SJCRH30 (cell line): ENCODE data around the gene MIPEP. TPM values are rescaled to one million over a fixed set of nuclear protein-coding genes. Genes with fewer than 3 reads are reported as not detected.

Experiments used
- DNase-seq, 2 experiments: peaks; one replicate each; pipeline ENCODE4 v3.0.0-alpha.2; 2015 to 2020
- H3K27ac ChIP-seq: fragments of 250-450 bp; sonication (Bioruptor Pico); 2 replicates; pipeline ENCODE4 v1.5.1; 2020; ENCODE audit warnings: mild to moderate bottlenecking, moderate library complexity
- H3K27me3 ChIP-seq: fragments of 250-450 bp; sonication (Bioruptor Pico); 2 replicates; pipeline ENCODE4 v1.5.1; 2020; ENCODE audit warnings: mild to moderate bottlenecking, moderate library complexity
- H3K36me3 ChIP-seq: fragments of 250-450 bp; sonication (Bioruptor Pico); 2 replicates; pipeline ENCODE4 v1.5.1; 2020; ENCODE audit warnings: mild to moderate bottlenecking, moderate library complexity
- H3K4me1 ChIP-seq: fragments of 250-450 bp; sonication (Bioruptor Pico); 2 replicates; pipeline ENCODE4 v1.5.1; 2020; ENCODE audit warnings: mild to moderate bottlenecking, moderate library complexity
- H3K4me3 ChIP-seq: fragments of 250-450 bp; sonication (Bioruptor Pico); 2 replicates; pipeline ENCODE4 v1.5.1; 2020; ENCODE audit warnings: mild to moderate bottlenecking, moderate library complexity
- H3K9me3 ChIP-seq: fragments of 250-450 bp; sonication (Bioruptor Pico); replicated peaks from 2 replicates; pipeline ENCODE4 v1.5.1; 2020; ENCODE audit warnings: mild to moderate bottlenecking, moderate library complexity
- total RNA-seq: library from RNA; depleted of rRNA; stranded (reverse); fragments of >200 nt; shearing (Covaris generic); gene quantifications from 2 replicates; pipeline ENCODE4 v1.2.3, GENCODE V29; 2014

MIPEP gene
- total RNA-seq, 1 experiment from 2014 or later = 18.0 TPM

GRCh38 chr13:23817830-23818229, 71.4 kb downstream of the MIPEP start:
- no peaks in the 10 kb centered on the region for H3K9me3 ChIP-seq
- no peak overlapping the region for H3K27ac ChIP-seq
- H3K4me1 ChIP-seq = no peaks in the 10 kb centered on the region
- no peak for DNase-seq
- no peak overlapping the region for H3K4me3 ChIP-seq
- peaks cover 4% of the 10 kb centered on the region; the same call in 1 of the 2 replicates for H3K36me3 ChIP-seq
- H3K27me3 ChIP-seq = no peaks in the 10 kb centered on the region

GRCh38 chr13:23817136-23817535, 72.1 kb downstream of the MIPEP start:
- H3K36me3 ChIP-seq = peaks cover 4% of the 10 kb centered on the region; the same call in 1 of the 2 replicates
- H3K4me3 ChIP-seq = no peak overlapping the region
- no peaks in the 10 kb centered on the region for H3K27me3 ChIP-seq
- no peaks in the 10 kb centered on the region for H3K4me1 ChIP-seq
- DNase-seq = no peak
- no peak overlapping the region for H3K27ac ChIP-seq
- no peaks in the 10 kb centered on the region for H3K9me3 ChIP-seq

GRCh38 chr13:23813635-23814034, 75.6 kb downstream of the MIPEP start:
- Histone ChIP-seq H3K4me1 (peaks cover 8% of the 10 kb centered on the region), H3K27me3 (no peaks in the 10 kb centered on the region), H3K27ac (no peak overlapping the region), H3K9me3 (no peaks in the 10 kb centered on the region), H3K36me3 (peaks cover under 1% of the 10 kb centered on the region; the same call in 1 of the 2 replicates), H3K4me3 (no peak overlapping the region)
- DNase-seq = no peak

GRCh38 chr13:23811366-23812062, 77.7 kb downstream of the MIPEP start:
- H3K27me3 ChIP-seq = no peaks in the 10 kb centered on the region
- no peak overlapping the region for H3K27ac ChIP-seq
- H3K9me3 ChIP-seq = no peaks in the 10 kb centered on the region
- no peak for DNase-seq
- no peak overlapping the region for H3K4me3 ChIP-seq
- H3K4me1 ChIP-seq = peaks cover 27% of the 10 kb centered on the region
- H3K36me3 ChIP-seq = no peaks in the 10 kb centered on the region

GRCh38 chr13:23810685-23811240, 78.4 kb downstream of the MIPEP start:
- Histone ChIP-seq H3K27me3 (no peaks in the 10 kb centered on the region), H3K9me3 (no peaks in the 10 kb centered on the region), H3K27ac (no peak overlapping the region), H3K4me3 (no peak overlapping the region), H3K4me1 (peaks cover 34% of the 10 kb centered on the region), H3K36me3 (no peaks in the 10 kb centered on the region)
- DNase-seq = no peak

GRCh38 chr13:23808803-23809202, 80.4 kb downstream of the MIPEP start:
- Histone ChIP-seq H3K36me3 (no peaks in the 10 kb centered on the region), H3K27me3 (no peaks in the 10 kb centered on the region), H3K4me3 (no peak overlapping the region), H3K27ac (no peak overlapping the region), H3K9me3 (no peaks in the 10 kb centered on the region), H3K4me1 (peaks cover 40% of the 10 kb centered on the region)
- DNase-seq = no peak

- Histone ChIP-seq H3K9me3 (no peaks in the 10 kb centered on the region), H3K4me1 (peaks cover 40% of the 10 kb centered on the region), H3K36me3 (no peaks in the 10 kb centered on the region), H3K27me3 (no peaks in the 10 kb centered on the region), H3K4me3 (no peak overlapping the region), H3K27ac (peak overlapping the region; percentile 64)
- DNase-seq = peak; percentile 75 to 89
Observed at GRCh38 chr13:23806874-23807526, 82.2 kb downstream of the MIPEP start.

- no peak overlapping the region for H3K4me3 ChIP-seq
Observed at GRCh38 chr13:23805821-23806220, 83.4 kb downstream of the MIPEP start.

GRCh38 chr13:23805122-23805521, 84.1 kb downstream of the MIPEP start:
- no peak overlapping the region for H3K27ac ChIP-seq
- H3K9me3 ChIP-seq = no peaks in the 10 kb centered on the region
- H3K4me3 ChIP-seq = no peak overlapping the region
- H3K36me3 ChIP-seq = no peaks in the 10 kb centered on the region
- DNase-seq = no peak
- H3K4me1 ChIP-seq = peaks cover 39% of the 10 kb centered on the region
- no peaks in the 10 kb centered on the region for H3K27me3 ChIP-seq

More at GRCh38 chr13:23805821-23806220, 83.4 kb downstream of the MIPEP start:
- Histone ChIP-seq H3K27ac (peak overlapping the region; percentile 64), H3K36me3 (no peaks in the 10 kb centered on the region), H3K9me3 (no peaks in the 10 kb centered on the region), H3K4me1 (peaks cover 35% of the 10 kb centered on the region), H3K27me3 (no peaks in the 10 kb centered on the region)
- peak in 1 of 2 experiments; percentile 31 for DNase-seq

- Histone ChIP-seq H3K36me3 (no peaks in the 10 kb centered on the region), H3K4me3 (no peak overlapping the region), H3K27ac (no peak overlapping the region), H3K4me1 (peaks cover 44% of the 10 kb centered on the region), H3K27me3 (no peaks in the 10 kb centered on the region), H3K9me3 (no peaks in the 10 kb centered on the region)
- no peak for DNase-seq
Observed at GRCh38 chr13:23804166-23804565, 85.0 kb downstream of the MIPEP start.

- Histone ChIP-seq H3K4me1 (peaks cover 28% of the 10 kb centered on the region), H3K9me3 (no peaks in the 10 kb centered on the region; the same call in 1 of the 2 replicates), H3K27me3 (no peaks in the 10 kb centered on the region), H3K36me3 (no peaks in the 10 kb centered on the region), H3K4me3 (no peak overlapping the region), H3K27ac (no peak overlapping the region)
- DNase-seq = no peak
Observed at GRCh38 chr13:23801141-23801540, 88.1 kb downstream of the MIPEP start.

- Histone ChIP-seq H3K36me3 (no peaks in the 10 kb centered on the region), H3K9me3 (no peaks in the 10 kb centered on the region; the same call in 1 of the 2 replicates), H3K4me1 (peaks cover 27% of the 10 kb centered on the region), H3K27ac (peak overlapping the region; percentile 49), H3K4me3 (no peak overlapping the region), H3K27me3 (no peaks in the 10 kb centered on the region)
- peak; percentile 79 to 93 for DNase-seq
Observed at GRCh38 chr13:23799945-23800344, 89.3 kb downstream of the MIPEP start.

- Histone ChIP-seq H3K4me3 (no peak overlapping the region), H3K27me3 (no peaks in the 10 kb centered on the region), H3K9me3 (no peaks in the 10 kb centered on the region; the same call in 1 of the 2 replicates), H3K4me1 (peaks cover 42% of the 10 kb centered on the region), H3K27ac (no peak overlapping the region), H3K36me3 (no peaks in the 10 kb centered on the region)
- no peak for DNase-seq
Observed at GRCh38 chr13:23797276-23797903, 91.8 kb downstream of the MIPEP start.

- H3K4me3 ChIP-seq = no peak overlapping the region
- peak; percentile 33 to 73 for DNase-seq
- H3K27ac ChIP-seq = no peak overlapping the region
- H3K36me3 ChIP-seq = no peaks in the 10 kb centered on the region
- H3K27me3 ChIP-seq = no peaks in the 10 kb centered on the region
- H3K4me1 ChIP-seq = peaks cover 42% of the 10 kb centered on the region
- H3K9me3 ChIP-seq = no peaks in the 10 kb centered on the region; the same call in 1 of the 2 replicates
Observed at GRCh38 chr13:23796551-23796950, 92.6 kb downstream of the MIPEP start.
